ENCODE data around the gene ENKUR. TPM values are rescaled to one million over a fixed set of nuclear protein-coding genes. Genes with fewer than 3 reads are reported as not detected.

The ENKUR gene
- total and polyA plus RNA-seq, 8 donors: 0.06 to 9.7 (median 5.6) TPM

DNA sequence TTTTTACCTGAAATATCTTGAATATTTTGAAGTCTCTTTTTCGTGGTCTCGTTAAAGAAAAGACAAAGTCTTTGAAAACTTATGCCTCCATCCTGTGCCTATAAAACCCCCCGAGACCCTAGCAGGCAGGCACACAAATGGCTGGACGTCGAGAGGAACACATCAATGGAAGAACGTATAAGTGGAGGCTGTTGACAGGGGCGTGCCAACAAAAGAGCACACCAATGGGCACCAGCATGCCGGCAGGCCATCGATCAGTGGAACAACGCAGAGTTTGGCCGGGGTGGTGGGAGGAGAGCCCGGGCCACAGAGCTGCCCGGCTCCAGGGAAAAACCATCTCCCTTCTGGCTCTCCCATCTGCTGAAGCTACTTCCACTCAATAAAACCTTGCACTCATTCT is 24.7 kb downstream of the ENKUR start:
- intact Hi-C loops (cut with DNase I): no loop called here
- DNase-seq (no peak), ATAC-seq (no peak)
- Histone ChIP-seq H3K4me3 (no peak overlapping the region), H3K27ac (no peak overlapping the region), H3K36me3 (no peaks in the 10 kb centered on the region), H3K4me1 (no peaks in the 10 kb centered on the region), H3K27me3 (no peaks in the 10 kb centered on the region), H3K9me3 (no peaks in the 10 kb centered on the region)
- TF ChIP-seq CTCF (IDR thresholded peaks at IDR 0.05): no peak

- TF ChIP-seq CTCF (IDR thresholded peaks at IDR 0.05): no peak
- H3K36me3 ChIP-seq: no peaks in the 10 kb centered on the region
- ATAC-seq: no peak
- no peaks in the 10 kb centered on the region for H3K4me1 ChIP-seq
- no peaks in the 10 kb centered on the region for H3K27me3 ChIP-seq
- no peak overlapping the region for H3K27ac ChIP-seq
- H3K9me3 ChIP-seq: no peaks in the 10 kb centered on the region
- intact Hi-C loops (cut with DNase I): no loop called here
- no peak overlapping the region for H3K4me3 ChIP-seq
- no peak for DNase-seq
Observed at GRCh38 chr10:24989867-24990266, 26.1 kb downstream of the ENKUR start.

GRCh38 chr10:24988831-24989640 is 26.9 kb downstream of the ENKUR start:
- no peak for DNase-seq
- no peaks in the 10 kb centered on the region for H3K4me1 ChIP-seq
- H3K36me3 ChIP-seq: no peaks in the 10 kb centered on the region
- no peak for TF ChIP-seq CTCF (IDR thresholded peaks at IDR 0.05)
- no peaks in the 10 kb centered on the region for H3K9me3 ChIP-seq
- intact Hi-C loops (cut with DNase I): no loop called here
- no peak for ATAC-seq
- H3K27ac ChIP-seq: no peak overlapping the region
- no peak overlapping the region for H3K4me3 ChIP-seq
- no peaks in the 10 kb centered on the region for H3K27me3 ChIP-seq

DNA sequence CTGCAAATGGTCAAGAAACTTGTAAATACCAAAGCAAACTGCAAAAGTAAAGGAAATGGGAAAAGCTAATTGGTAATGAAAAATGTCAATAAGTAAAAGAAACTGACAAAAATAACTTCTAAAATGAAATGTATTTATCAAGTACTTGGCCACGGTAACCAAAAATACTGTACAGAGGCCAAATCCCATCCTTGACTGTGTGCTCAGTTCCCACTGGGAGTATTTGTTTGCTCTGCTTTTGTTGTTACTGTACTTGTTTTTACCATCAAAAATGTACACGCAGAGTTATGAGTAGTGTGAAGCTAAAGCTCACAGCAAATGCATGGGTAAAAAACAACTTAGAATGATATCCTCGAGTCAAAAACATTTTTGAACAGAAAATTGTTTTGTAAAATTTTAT is 31.1 kb downstream of the ENKUR start:
- H3K36me3 ChIP-seq: no peaks in the 10 kb centered on the region
- DNase-seq: no peak
- no peak overlapping the region for H3K27ac ChIP-seq
- no peaks in the 10 kb centered on the region for H3K27me3 ChIP-seq
- ATAC-seq: no peak
- no peak overlapping the region for H3K4me3 ChIP-seq
- H3K9me3 ChIP-seq: no peaks in the 10 kb centered on the region
- intact Hi-C loops (cut with DNase I): no loop called here
- no peak for TF ChIP-seq CTCF (IDR thresholded peaks at IDR 0.05)
- no peaks in the 10 kb centered on the region for H3K4me1 ChIP-seq

- ATAC-seq (no peak), DNase-seq (no peak)
- TF ChIP-seq CTCF (IDR thresholded peaks at IDR 0.05): no peak
- Histone ChIP-seq H3K36me3 (no peaks in the 10 kb centered on the region), H3K27me3 (no peaks in the 10 kb centered on the region), H3K9me3 (no peaks in the 10 kb centered on the region), H3K4me3 (no peak overlapping the region), H3K27ac (no peak overlapping the region), H3K4me1 (no peaks in the 10 kb centered on the region)
- intact Hi-C loops (cut with DNase I): no loop called here
Observed at GRCh38 chr10:24983946-24984345, 32.0 kb downstream of the ENKUR start.
